HG03520 (cell line): Measurements from ENCODE around the gene LRRC2.
"Not testable (repeated sequence)": the region's sequence is repeated elsewhere in the genome, so short reads cannot be mapped to it uniquely, and the experiment has no call there.

ENCODE experiments used
- ATAC-seq: cut with Tn5 transposase; IDR thresholded peaks from one replicate; pipeline ENCODE4 v1.9.1; 2021; ENCODE audit warnings: mild to moderate bottlenecking, moderate library complexity; ENCODE audit not compliant: unreplicated experiment

Gene LRRC2

DNA sequence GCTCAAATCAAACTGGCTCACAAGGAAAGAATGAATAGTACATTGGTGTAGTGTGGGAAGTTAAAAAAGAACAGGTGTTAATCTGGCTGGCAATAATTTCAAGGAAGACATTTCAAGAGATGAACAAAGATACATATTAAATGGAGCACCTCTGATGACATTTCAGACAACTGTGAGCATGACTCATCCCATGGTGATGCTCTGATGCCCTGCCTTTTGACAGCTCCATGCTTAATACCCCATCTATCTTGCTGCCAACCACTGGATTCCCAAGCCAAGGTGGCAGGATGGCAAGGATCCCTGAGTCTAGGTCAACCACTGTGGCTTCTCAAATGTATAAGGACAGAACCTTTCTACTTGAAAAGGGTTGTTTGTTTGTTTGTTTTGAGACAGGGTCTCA lies 29.3 kb downstream of the LRRC2 start:
- no peak for ATAC-seq

- ATAC-seq = no peak
Measured at GRCh38 chr3:46535746-46536145, 30.4 kb downstream of the LRRC2 start.

GRCh38 chr3:46533091-46533490 lies 33.0 kb downstream of the LRRC2 start:
- no peak for ATAC-seq

DNA sequence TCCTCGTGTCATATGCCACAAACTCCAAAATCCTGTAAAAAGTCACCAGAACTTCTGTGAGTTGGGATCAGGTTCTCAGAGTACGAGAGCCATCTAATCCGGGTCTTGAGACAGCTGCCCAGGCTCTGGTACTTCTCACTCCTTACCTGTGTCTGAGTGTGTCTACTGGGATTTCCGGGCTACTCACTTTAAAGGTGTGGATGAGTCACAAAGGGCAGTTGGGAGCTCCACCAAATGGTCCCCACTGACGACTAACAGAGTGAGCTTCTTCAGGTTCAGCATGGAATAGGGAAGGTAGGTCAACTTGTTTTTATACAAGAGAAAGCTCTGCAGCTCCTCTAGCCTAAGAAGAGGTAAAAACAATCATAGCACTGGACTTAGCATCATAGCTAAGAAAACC lies 38.9 kb downstream of the LRRC2 start:
- no peak for ATAC-seq

DNA sequence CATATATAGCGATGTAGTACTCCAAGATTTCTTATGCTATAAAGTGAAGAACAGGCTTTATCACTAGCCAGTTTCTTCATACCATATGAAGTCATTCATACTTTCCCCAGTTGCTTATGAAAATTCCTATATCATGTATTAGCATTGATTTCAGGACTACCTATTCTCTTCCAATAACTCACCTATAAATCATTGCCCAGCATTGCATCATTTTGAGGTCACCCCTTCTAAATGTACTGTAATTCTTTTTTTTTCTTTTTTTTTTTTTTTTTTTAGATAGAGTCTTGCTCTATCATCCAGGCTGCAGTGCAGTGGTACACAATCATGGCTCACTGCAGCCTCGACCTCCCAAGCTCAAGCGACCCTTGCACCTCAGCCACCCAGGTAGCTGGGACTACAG lies 41.3 kb downstream of the LRRC2 start:
- no peak for ATAC-seq

DNA sequence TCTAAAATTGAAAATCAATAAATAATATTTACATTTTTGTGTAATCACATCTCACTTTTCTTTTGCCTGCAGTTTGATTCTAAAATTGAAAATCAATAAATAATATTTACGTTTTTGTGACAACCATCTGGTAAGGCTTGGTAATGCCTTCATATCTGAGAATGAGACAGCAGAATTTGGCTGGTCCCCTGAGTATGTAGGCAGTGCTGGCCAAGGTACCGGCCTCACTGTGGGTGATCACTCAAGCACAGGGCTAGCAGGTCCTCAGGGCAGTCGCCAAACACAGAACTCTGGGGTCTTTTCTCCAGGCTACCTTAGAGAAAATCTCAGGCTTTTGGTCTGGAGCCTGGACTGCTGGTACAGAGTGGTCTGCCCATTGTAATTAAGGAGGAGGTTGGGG lies 42.1 kb downstream of the LRRC2 start:
- ATAC-seq = no peak

DNA sequence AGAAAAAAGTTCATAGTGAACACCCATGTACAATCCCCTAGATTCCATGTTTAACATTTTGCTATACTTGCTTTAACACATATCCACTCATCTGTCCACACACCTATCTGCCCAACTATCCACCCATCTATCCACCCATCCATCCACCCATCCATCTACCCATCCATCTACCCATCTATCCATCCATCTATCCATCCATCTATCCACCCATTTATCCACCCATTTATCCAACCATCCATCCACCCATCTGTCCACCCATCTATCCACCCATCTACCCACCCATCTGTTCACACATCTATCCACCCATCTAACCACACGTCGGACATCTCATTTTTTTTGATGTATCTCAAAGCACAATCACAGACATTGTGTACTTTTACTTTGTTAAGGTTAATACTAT lies 42.5 kb downstream of the LRRC2 start:
- ATAC-seq = no peak

- not testable (repeated sequence) for ATAC-seq
Measured at GRCh38 chr3:46522201-46522600, 43.9 kb downstream of the LRRC2 start.

DNA sequence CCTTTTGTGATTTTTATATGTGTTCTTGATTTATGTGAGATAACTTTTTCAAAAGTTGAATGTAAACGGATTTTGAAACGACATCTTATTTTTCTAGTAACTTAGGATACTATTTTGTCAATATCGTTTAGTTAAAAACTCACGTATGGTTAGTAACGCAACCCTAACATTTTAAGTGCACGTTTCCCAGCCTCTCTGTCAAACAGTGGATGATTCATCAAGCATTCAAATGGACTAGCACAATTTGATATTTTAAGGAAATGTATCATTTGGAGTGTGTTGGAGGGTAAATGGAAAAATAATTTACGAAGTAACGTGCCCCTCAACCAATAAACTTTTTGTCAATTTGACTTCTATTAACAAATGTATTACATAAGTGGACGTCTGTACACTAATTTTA lies 45.0 kb downstream of the LRRC2 start:
- ATAC-seq = no peak

DNA sequence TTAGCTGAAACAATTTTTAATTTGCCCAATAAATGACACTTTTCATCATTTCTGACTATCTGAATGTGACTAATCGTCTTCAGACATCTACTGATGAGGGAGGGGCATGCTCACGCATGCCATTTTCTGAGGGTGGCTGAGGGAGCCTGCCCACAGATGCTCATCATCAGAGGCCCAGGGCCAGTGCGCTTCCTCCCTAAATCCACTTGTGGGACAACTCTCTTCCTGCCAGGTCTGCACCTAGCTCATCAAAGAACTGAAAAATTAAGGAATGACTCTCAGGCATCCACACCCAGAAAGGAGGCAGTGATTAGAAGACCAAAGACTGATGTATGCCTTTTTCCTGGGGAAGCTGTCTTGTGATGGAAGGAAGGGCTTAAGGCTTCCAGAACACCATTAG lies 45.6 kb downstream of the LRRC2 start:
- ATAC-seq = no peak

GRCh38 chr3:46519952-46520351 lies 46.1 kb downstream of the LRRC2 start:
- no peak for ATAC-seq

DNA sequence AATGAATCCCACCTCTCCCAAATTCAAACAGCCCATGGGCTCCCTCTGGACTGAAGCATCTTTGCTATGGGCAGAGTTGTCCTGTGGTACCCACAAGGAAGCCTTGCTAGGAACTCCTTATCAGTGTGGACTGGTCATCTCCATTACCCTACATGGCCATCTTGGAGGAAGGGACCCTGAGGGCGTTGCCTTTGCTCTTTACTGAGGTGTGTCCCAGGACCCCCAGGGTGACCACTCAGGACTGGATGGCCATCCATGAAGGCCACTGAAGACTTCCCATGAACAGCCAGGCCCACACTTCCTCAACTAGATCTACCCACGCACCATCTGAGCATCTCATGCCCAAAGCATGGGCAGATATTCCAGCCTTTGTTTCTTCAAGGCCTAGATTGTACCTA lies 48.3 kb downstream of the LRRC2 start:
- no peak for ATAC-seq

- ATAC-seq = no peak
Measured at GRCh38 chr3:46517016-46517783, 48.9 kb downstream of the LRRC2 start.

DNA sequence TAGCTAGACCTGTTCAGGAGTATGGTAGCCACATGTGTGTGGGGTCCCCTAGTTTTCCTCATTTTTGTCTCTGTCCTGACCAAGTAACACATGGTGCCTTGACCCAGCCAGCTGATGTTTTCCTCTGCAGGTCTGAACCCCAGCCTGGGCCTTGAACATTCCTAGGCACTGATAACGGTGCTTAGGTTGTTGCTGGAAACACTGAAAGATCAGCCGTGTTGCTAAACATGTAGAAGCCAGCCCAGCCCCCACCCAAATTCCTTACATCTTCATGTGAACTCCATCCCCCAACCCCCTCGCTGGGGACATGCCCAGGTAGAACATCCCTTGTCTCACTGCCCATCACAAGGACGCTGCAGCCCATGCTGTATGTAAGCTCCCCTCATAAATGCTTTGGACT lies 49.6 kb downstream of the LRRC2 start:
- no peak for ATAC-seq

- no peak for ATAC-seq
Measured at GRCh38 chr3:46512191-46512749, 53.8 kb downstream of the LRRC2 start.

- ATAC-seq = no peak
Measured at GRCh38 chr3:46509661-46510187, 56.4 kb downstream of the LRRC2 start.

GRCh38 chr3:46508850-46509591 lies 57.1 kb downstream of the LRRC2 start:
- no peak for ATAC-seq

GRCh38 chr3:46506526-46506925 lies 59.6 kb downstream of the LRRC2 start:
- ATAC-seq = no peak

DNA sequence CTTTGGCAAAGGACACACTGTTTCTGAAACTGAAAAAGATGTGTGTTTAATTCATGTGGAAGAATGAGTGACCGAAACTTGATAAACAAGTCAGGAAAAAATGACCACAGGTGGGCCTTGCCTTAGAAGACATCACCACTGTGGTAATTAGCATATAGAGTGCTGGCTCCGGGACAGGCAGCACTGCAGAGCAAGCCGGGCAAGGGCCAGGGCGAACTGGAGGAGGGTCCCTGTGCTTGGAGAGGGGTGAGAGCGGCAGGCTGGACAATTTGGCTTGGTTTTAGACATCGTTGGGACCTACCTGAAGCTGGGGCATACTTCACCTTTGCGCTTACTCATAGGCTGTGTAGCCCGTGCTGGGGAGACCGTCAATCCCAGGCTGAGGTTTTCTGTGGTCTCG lies 60.1 kb downstream of the LRRC2 start:
- ATAC-seq = no peak

- ATAC-seq = no peak
Measured at GRCh38 chr3:46504789-46505188, 61.3 kb downstream of the LRRC2 start.

DNA sequence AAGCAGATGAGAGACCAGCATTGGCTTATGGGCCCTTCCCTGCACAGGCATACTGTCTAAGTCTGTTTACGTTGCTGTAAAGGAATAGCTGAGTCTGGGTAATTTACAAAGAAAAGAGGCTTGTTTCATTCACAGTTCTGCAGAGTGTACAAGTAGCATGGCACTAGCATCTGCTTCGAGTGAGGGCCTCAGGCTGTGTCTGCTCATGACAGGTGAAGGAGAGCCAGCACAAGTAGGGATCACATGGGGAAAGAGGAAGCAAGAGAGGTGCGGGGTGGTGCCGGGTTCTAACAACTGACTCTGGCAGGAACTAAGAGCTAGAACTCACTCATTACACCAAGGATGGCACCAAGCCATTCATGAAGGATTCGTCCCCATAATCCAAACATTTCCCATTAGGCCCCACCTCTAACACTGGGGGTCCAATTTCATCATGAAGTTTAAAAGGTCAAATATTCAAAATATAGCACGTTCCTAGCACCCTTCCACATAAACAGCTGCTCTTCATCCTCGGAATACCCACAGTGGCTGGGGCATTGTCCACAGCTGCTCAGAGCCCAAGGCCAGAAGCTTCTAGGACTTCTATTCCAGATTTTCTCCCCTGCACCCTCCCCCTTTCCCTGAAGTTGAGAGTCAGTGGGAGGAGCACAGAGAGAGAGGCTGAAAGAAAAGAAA lies 62.8 kb downstream of the LRRC2 start:
- no peak for ATAC-seq
